Stimulated activated CD4-positive, alpha-beta T cell treated with anti-CD3 and anti-CD28 coated beads, TNF-alpha, amount 100 ng/mL, for 48 hours (primary cell): Measurements from ENCODE around the gene SLC22A2.

Experiments
- DNase-seq, 3 donors: peaks; one replicate each; pipeline ENCODE4 v3.0.0-alpha.2; 2020; ENCODE audit warnings: low read depth in 3 of 3

SLC22A2 gene

GRCh38 chr6:160273750-160274149, 15.1 kb upstream of the SLC22A2 start:
- DNase-seq = no peak

- no peak for DNase-seq
Measured at GRCh38 chr6:160273196-160273595, 14.6 kb upstream of the SLC22A2 start.

DNA sequence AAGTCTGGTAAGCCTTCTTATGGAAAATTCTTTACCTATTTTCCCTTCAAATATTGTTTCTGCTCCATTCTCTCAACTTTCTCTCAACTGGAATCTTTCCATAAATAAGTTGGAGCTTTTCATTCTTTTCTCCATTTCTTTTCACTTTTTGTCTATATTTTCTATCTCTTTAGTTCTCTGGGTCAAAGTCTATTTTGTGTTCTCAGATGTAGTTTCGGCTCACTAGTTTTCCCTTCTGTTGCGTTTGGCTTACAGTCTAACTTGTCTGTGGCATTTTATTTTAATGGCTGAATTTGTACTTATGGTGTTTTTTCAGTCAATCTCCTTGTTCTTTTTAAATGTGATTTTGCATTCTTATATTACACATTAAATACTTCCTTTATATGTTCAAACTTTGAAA, 14.1 kb upstream of the SLC22A2 start:
- no peak for DNase-seq

GRCh38 chr6:160270347-160270746, 11.7 kb upstream of the SLC22A2 start:
- no peak for DNase-seq

DNA sequence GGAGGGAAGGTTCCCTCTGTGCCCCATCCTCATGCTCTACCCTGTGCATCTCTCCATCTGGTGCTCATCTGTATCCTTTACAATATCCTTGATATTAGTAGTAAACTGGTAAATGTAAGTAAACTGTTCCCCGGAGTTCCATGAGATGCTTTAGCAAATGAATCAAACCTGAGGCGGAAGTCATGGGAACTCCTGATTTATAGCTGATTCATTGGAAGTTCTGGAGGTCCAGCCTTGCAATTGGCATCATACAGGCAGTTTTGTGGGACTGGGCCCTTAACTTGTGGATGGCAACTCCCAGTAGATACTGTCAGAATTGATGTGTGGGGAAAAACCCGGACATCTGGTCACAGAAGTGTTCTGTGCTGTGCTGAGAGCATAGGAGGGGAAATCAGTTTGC, 11.2 kb upstream of the SLC22A2 start:
- no peak for DNase-seq

DNA sequence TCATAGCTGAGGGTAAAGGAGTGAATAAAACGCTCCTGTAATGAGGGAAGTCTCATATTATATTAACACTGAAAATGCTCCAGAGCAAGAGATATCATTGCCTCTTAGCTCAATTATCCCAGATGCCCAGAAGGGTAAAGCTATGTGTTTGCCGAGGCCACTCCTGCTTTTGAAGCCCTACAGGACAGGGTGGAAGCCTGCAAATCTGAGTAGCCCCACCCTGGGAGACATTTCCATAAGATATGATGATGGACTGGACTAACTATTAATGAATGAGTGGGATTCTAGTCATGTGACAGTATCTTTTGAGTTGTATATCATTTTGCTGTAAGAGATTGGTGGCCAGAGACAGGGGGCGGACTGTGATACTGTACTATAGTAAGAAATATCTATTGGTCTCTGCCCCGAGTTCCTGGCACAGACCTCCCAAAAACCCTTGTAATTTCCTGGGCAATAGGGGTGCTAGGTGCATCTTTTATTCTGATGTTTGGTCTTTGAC, 10.5 kb upstream of the SLC22A2 start:
- DNase-seq = no peak

DNA sequence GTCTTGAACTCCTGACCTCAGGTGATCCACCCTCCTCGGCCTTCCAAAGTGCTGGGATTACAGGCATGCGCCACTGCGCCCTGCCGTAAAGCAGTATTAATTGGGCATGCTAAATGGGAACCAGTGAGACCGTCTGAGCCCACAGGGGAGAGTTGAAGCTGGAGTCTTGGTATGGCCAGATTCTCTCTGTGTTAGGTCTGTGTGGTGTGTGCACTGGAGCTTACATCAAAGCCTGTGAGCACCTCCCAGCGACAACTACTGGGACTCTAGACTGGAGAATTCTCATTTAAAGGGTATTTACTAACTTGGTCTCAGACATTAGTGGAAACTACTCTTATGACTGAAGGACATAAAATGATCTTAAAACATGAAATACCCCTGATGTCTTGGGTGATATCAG, 8.5 kb upstream of the SLC22A2 start:
- DNase-seq = no peak

DNA sequence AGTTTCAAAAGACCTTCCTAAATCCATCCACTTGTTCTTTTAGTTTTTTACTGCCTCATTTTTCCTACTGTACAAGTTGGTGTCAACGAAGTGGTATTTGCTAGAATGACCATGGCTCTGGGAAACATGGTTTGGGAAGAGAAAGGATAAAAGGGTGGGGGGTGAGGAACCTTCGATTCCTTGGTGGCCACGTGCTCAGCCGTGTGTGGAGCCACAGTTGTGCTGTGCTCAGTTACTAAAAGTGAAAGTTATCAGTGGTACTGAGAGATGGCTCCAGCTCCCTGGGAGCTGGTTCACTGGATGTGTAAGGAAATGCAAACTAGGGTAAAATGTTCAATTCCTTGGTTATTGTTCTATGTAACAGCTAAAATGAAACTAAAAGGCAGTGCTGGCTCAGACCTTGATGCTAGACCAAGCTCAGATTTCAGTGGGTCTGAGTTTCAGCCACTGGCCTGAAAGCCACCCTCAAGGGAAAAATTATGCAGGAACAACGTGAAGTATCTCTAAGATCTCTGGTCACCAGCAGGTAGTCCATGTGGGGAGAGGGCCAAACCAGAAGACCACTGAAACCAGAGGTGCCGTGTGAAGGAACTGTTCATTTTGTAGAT, 7.4 kb upstream of the SLC22A2 start:
- DNase-seq = no peak

- no peak for DNase-seq
Measured at GRCh38 chr6:160264061-160264612, 5.5 kb upstream of the SLC22A2 start.

GRCh38 chr6:160263196-160263939, 4.7 kb upstream of the SLC22A2 start:
- no peak for DNase-seq

DNA sequence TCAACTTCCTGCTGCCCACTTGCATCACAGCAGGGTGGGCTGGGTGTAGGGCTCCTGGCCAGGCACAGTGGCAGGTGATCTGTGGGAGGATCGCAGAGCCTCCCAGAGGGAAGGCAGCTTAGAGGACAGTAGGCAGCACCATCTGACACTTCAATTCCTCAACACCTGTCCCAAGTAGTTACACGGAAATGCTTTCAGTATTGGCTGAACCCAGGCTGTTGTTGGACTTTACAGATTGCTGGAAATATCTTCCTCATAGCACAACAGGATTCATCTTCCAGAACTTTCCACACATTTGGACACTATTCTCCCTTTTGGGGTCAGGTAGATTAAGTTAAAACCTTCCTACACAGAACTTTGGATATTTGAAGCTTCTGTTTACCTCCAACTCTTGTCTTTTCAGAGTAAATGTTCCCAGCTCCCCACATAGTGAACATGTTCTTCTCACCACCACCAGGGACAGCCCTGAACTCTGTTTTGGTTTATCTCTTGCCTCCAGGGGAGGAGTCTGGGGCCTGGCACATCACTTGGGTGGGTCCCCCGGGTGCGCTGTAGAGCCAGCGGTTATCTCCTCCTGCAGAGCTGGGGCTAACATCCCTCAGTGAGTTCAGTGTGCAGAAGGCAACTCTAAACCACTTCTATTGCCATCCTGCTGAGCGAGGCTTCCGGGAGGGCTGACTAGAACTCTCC, 3.5 kb upstream of the SLC22A2 start:
- no peak for DNase-seq

- no peak for DNase-seq
Measured at GRCh38 chr6:160260803-160261450, 2.3 kb upstream of the SLC22A2 start.

DNA sequence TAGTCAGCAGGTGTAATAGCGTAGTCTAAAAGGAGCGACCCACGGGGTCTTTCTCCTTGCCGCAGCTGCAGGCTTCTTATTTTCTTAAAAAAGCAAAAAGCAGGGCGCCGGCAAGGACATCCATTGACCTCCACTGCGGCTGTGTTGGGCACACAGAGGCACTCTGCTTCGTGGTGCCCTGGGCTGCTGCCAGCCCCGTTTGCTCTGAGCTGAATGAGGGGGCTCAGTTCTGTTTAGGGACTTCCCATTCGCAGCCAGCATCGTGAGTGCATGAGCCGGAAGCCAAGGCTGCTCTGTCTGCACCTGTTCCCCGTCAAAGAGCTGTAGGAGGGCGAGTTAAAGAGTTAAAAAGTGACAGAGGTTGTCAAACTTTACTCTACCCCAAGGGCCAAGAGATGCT, 1.7 kb upstream of the SLC22A2 start:
- DNase-seq = no peak

- DNase-seq = no peak
Measured at GRCh38 chr6:160259598-160259997, 977 bp upstream of the SLC22A2 start.

DNA sequence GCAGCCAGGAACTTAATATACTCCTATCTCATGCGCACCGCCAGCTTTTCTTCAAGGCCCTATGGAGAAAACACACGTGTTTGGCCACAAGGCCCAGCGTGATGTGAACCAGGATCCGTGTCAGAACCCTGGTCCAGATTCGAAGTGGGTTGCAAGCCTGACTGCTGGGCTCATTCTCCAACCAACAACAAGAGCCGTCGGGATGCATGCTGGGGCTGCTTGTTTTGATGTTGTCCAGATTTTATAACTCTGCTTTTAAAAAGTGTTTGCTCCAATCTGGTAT, 463 bp upstream of the SLC22A2 start:
- DNase-seq = no peak

DNA sequence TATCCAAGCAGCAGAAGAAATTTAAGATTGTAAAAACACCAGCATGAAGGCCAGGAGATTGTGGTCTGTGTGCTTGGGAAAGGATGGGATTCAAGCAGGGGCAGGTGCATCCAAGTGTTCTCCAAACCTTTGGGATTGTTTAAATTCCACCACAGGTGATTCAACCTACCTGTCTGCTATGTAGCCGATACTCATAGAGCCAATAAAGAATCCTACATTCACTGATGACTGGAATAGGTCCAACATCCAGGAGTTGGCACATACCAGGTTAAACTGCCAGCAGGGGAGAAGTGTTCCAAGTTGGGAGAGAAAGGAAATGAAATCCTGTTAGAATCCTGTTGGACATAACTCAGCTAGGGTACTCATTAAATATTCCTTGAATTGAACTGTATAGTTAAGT, 2.2 kb downstream of the SLC22A2 start:
- no peak for DNase-seq

DNA sequence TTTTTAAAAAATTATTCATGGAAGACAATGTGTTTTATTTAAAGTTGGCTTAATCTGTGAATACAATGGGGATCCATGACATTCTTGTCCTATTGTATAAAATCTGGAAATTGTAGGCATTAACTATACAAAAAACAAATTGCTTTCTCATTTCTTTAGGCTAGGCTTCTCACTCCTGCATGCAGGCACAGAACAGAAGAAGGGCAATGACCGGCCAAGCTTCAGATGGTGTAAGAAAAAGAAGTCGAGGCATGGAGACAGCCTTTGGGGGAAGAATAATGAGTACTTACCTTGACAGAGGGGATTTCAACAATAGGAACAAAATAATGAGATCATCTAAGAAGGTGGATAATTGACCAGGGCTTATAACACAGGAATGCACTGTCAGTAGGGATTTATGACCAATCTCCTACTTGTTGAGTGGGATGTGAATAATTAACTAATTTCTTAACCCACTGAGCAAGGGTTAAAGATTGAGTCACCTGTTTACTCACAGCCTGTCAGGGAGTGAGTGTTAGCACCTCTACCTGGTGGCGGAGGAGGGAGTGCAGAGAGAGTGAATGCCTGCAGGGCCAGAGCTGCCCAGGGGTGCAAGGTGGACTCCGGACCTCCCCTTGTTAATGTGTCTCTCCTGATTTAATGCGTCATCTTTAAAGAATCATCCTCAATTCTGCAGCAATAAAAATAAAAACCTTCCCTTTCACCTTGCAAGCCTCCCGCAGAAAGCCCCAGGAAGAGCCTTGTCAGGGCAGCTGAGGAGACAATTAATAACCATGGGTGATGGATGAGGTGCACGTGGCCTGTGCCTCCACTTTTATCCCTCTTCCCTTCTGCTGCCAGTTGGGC, 3.9 kb downstream of the SLC22A2 start:
- no peak for DNase-seq

- DNase-seq = no peak
Measured at GRCh38 chr6:160253714-160254113, 4.9 kb downstream of the SLC22A2 start.

GRCh38 chr6:160253292-160253691, 5.3 kb downstream of the SLC22A2 start:
- no peak for DNase-seq

DNA sequence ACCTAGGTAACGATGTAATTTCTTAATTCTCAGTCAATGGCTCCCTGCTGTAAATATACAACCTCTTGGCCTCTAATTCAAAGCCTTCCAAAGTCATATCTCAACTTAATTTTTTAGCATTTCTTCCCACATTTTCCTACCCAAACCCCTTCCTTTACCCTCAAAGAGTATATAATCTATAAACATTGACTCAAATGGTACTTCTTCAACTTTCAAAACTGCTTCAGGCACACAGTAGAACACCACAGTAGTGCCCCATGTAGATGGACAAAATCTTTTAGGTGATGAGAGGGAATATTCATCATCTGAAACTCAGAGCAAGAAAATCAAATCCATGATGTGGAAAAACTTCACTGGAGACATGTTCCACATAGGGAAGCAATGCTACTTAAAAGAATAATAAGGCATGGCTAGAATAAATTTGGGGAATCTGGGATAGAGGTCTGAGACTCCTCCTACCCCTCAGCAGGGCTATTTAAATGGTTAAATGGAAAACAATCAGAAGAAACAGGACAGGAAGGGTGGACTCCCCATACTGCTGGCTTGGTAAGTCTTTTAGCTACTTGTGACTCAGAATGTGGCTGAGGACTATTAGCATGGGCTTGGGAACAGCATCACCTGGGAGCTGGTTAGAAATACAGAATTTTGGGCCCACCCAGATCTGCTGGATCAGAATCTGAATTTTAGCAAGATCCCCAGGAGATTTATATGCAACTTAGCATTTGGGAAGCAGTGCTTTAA, 6.4 kb downstream of the SLC22A2 start:
- no peak for DNase-seq

DNA sequence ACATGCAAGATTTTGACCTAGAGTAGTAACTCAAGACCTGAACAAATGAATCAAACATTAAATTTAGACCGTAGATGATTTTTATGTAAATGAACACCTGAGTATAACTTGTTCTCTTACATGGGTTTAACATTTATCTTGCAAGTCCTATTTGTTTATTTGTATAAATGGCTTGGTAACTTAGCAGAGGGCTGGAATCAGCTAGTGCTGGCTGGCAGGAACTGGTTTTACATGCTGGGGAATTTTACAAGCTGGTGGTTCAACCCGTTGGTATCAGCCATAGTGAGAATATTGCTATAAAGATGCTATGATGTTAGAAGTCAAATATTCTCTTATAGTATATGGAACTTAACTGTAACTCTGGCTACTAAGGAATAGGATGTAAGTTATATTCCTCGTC, 8.9 kb downstream of the SLC22A2 start:
- DNase-seq = no peak
